GM12872 (cell line): ENCODE data around the gene ATP1A1.

Experiments used
- CTCF ChIP-seq: IDR thresholded peaks from 3 replicates; pipeline ENCODE4 v1.5.1; 2011; ENCODE audit warnings: low read depth, mild to moderate bottlenecking, low read length, moderate library complexity; ENCODE audit not compliant: insufficient read depth

ATP1A1 gene

GRCh38 chr1:116449578-116449977, 76.5 kb downstream of the ATP1A1 start:
- no peak for TF ChIP-seq CTCF

- TF ChIP-seq CTCF = no peak
These were observed 78.7 kb downstream of the ATP1A1 start for GRCh38 chr1:116451702-116452101.

- TF ChIP-seq CTCF = no peak
These were observed 80.4 kb downstream of the ATP1A1 start for GRCh38 chr1:116453481-116453880.

GRCh38 chr1:116453906-116454305, 80.9 kb downstream of the ATP1A1 start:
- no peak for TF ChIP-seq CTCF
